NCI-H2081 treated with DMSO at 0.1 percent for 48 hours (cell line): ENCODE results near the gene KLF3.
"Not testable (repeated sequence)": the region's sequence is repeated elsewhere in the genome, so short reads cannot be mapped to it uniquely, and the experiment has no call there.

ENCODE experiments used
- DNase-seq: peaks from one replicate; lab custom pipeline; 2025; lab: John Stamatoyannopoulos, UW

The KLF3 gene

DNA sequence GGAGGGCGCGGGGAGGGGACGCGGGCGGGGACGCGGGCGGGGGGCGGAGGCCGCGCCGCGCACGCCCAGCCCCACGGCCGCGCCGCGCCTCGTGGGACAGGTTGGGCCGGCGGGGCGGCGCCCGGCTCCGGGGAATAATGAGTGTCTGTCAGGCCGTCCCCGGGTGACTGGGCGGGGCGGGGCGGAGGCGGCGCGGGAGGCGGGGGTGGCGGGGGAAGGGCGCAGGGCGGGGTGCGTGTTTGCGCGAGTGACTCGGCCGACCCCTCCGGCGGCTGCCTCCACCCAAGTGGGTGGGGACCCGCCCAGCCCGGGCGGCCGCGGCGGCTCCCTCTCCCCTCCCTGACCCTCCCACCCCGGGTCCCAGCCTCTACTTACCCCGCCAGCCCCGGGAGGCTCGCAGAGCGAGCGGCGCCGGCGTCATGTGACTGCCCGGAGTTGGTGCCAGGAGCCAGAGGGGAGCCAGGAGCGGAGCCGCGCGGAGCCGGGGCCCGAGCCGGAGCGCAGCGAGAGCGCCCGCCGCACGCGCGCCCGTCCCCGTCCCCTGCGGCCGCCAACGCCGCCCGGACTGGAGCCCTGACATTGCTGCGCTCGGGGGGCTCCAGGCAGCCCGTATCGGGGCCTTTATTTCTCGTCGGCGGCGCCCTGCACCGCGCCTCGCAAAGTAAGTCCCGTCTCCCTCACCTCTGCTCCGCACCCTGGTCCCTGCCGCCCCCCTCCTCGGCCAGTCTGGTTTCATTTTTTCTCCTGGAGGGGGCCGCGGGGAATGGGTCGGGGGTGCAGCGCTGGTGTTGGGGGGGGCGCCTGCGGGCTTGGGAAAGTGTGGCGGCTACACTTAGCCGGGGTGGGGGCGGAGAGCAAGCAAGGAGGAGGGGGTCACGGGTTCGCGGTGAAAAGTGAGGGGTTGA lies at the start of gene KLF3:
Gene KLF3, plus strand, starts transcription at position 399 of the 905 bp plus-strand sequence. CDS start 16,427 bp downstream, outside the sequence.
- DNase-seq = peak; percentile 54

DNA sequence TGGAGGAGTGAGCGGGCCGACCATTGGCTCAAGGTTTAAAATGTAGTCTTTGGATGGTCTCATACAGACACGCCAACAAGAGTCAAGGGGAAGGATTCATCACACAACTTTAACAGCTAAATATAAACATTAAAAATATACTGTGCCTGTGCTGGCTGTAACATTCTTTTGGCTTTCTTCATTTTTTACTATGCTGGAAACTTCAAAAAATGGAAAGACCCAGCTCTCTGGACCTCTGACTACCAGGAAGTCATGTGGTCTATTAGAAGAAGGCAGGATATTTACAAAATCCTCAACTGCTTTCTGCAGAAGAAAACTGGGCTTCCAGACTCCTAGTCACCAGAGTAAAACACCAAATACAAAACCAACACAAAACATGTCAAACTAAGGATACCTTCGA lies 49.8 kb upstream of the KLF3 start:
- DNase-seq = no peak

DNA sequence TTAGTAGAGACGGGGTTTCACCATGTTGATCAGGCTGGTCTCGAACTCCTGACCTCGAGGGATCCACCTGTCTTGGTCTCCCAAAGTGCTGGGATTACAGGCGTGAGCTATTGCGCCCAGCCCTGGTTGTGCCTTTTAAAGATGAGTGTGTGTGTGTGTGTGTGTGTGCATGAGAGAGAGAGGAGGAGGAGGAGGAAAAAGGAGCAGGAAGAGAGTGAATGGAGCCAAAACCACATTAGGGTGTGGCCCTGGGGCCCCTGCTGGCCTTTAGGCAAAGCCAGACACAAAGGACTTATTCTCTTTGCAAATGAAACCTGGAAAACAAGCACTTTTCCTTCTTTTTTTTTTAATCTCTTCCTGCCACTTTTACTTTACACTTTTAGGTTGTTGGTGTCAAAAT lies 48.2 kb upstream of the KLF3 start:
- DNase-seq = no peak

DNA sequence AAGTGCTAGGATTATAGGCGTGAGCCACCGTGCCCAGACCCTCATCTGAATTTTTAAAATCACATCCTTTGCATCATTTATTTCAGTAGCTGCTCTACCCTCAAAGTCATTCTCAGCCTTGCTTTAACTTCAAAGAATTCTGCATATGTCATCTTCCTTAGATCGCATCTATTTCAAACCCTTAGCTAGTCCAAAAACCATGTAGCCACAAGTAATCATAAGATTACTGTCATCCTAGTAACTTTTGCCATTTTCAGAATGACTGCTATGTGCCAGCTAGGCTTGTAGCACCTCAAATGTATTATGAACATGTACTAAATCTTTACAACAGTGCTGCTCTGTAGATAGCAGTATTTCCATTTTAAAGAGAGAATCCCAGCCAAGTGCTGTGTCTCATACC lies 45.5 kb upstream of the KLF3 start:
- DNase-seq = no peak

DNA sequence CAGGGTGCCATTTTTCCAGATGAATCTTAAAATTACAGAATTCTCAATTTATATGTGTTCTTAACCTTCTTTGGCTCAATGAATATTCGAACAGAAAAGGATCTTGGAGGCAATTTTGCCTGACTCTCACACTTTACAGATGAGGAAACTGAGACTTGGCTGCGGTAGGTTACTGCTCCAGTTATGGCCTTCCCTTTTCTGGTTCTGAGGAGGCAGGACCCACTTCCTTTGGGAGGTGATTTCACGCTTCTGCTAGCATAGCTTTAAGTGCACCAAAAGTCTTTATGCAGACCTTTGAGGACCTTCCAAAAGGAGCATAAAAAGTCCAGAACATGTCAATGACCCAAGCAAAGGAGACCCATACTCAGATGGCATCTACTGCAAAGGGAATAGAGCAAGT lies 44.7 kb upstream of the KLF3 start:
- DNase-seq = no peak

DNA sequence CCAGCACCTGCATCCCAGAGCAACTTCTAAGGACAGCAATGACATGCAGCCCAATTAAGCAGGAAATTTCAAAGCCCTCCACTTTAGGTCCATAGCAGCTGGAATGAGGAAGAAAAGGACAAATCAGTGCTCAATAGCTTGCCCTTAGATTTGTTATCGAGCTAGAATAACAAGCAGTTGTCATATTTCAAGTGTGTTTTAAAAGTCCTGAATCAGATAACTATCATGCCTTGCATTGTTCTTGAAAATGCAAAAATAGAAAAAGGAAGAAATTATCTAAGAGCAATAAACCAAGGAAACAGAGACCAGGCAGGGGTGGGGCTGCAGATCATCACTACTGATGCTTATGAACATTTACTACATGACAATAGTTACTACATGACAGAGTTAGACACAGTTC lies 43.9 kb upstream of the KLF3 start:
- DNase-seq = no peak

DNA sequence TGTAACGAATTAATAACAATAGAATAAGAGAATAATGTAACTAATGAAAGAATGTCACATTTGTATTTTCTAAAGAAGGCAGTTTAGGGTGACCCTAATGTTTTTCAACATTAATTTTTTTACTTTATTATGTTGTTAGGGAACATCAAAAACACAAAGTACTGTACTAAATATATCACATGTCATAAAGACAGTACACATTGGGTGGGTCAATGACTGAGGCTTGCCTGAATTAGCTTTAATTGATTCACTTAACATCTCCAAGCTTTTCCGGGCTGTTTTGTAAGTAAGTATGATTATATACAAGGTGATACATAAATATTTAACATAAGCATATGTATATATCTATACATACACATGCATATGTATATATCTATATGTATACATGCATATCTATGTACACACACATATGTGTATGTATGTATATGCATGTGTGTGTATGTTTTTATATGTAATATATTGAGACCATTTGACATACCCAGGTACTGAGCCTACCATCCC lies 43.4 kb upstream of the KLF3 start:
- DNase-seq = no peak

DNA sequence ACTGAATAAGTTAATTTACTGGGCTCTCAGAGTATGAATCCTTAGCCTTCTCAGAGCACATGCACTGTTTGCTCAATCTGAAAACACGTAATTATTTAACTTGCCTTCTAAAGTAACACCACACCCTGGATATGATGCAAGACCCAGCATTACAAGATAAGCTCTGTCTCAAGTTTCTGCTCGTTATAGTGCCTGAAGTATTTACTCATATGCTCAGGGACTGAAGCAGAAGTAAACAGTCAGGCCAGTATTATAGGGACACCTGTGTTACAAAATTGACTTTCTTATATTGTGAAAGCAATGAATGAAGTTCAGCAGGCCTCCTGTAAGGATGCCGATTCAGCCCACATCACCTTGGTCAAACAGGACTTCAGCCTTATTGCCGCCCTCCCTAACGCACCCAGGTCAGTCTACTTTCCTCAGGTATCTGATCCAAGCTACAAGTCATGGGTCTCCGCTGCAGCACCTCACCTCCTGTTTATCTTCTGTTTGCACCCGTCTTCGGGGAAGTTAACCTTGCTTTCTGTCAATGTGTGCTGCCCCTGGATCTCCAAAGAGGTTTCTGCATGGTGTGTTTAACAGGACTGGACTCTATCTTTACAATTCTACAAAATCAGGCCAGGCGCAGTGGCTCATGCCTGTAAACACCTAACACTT lies 42.8 kb upstream of the KLF3 start:
- DNase-seq = no peak

DNA sequence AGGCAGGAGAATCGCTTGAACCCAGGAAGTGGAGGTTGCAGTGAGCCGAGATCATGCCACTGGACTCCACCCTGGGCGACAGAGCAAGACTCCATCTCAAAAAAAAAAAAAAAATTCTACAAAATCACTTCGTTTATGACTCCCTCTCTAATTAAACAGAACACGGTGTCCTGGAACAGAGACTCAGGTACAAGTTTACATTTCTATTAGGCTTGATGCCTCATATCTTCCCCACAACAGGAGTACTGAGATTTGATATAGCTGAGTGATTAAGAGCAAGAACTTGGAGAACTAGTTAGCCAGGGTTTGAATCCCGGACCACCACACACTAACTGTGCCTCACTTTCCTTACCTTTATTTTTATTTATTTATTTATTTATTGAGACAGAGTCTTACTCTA lies 42.2 kb upstream of the KLF3 start:
- DNase-seq = no peak

DNA sequence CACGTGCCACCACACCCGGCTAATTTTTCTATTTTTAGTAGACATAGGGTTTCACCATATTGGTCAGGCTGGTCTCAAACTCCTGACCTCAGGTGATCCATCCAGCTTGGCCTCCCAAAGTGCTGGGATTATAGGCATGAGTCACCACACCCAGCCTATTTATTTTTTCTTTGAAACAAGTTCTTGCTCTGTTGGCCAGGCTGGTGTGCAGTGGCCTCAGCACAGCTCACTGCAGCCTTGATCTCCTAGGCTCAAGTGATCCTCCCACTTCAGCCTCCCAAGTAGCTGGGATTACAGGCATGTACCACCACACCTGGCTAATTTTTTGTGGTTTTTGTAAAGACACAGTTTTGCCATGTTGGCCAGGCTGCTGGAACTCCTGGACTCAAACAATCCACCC lies 41.7 kb upstream of the KLF3 start:
- not testable (repeated sequence) for DNase-seq

DNA sequence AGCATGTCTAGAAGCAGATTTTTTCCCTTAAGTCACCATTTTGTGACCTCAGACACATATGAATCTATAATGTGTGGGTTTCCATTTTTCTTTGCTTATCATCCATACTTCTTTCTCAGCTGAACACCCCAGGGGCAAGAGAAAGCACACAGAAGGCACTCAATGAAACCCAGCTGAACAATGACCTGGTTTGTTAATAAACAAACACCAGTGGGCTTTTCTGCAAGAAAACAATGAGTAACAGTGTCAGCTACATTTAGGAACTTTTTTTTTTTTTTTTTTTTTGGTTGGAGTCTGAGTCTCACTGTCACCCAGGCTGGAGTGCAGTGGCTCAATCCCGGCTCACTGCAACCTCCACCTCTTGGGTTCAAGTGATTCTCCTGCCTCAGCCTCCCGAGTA lies 40.7 kb upstream of the KLF3 start:
- DNase-seq = no peak

DNA sequence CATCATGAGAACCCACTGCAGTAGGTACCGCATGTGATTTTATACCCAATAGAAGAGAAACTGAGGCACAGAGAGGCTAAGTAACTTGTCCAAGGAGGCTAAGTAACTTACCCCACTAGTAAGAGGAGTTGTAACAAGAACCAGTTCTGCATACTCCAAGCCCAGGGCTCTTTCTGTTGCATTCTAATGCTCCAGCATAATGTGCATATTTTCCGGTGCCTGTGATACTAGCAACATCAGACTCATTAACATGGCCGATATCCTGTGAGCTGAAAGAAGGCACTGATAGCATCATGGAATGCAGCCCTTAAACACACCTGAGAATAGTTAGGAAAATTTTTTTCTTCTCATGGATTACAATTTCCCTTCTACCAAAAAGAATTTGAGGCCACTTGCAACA lies 39.7 kb upstream of the KLF3 start:
- no peak for DNase-seq

DNA sequence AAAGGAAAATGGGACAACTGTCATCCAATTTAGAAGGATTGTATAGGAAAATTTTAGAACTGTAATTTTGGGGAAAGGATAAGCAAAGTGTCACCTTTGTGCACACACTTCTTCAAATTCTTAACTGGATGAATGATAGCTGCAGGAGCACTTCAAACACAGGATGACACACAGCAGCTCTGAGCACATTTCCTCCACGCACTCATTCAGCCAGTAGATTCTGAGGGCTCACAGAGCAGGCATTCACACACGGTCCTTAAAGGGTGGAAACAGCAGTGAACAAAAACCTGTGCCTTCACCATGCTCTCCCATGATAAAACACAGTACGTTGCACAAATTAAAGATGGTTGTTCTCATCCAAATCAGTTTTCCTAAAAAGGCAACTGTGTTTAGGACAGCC lies 38.5 kb upstream of the KLF3 start:
- no peak for DNase-seq

DNA sequence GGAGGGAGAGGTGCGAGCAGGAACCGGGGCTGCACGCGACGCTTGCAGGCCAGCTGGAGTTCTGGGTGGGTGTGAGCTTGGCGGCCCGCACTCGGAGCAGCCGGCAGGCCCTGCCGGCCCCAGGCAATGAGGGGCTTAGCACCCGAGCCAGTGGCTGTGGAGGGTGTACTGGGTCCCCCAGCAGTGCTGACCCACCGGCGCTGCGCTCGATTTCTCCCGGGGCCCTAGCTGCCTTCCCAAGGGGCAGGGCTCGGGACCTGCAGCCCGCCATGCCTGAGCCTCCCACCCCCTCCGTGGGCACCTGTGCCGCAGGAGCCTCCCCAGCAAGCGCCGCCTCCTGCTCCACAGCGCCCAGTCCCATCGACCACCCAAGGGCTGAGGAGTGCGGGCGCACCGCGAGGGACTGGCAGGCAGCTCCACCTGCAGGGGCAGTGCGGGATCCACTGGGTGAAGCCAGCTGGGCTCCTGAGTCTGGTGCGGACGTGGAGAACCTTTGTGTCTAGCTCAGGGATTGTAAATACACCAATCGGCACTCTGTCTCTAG lies 37.0 kb upstream of the KLF3 start:
- not testable (repeated sequence) for DNase-seq

DNA sequence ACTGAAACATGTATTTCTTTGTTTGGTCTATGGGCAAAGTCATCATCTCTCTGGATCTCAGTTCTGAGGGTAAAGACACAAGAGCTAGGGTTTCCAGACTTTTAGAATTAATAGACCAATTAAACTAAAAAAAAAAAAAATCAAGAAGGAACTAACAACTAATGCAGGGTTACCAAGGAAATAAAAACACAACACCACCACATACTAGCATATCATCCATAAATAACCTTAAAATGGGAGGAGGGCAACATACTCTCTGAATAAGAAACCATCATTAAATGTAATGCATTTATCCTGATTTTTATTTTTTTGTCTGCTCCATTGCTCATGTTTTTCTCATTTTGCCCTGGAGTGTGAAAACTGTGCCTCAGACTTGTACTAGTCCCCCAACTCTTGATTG lies 33.5 kb upstream of the KLF3 start:
- DNase-seq = no peak

DNA sequence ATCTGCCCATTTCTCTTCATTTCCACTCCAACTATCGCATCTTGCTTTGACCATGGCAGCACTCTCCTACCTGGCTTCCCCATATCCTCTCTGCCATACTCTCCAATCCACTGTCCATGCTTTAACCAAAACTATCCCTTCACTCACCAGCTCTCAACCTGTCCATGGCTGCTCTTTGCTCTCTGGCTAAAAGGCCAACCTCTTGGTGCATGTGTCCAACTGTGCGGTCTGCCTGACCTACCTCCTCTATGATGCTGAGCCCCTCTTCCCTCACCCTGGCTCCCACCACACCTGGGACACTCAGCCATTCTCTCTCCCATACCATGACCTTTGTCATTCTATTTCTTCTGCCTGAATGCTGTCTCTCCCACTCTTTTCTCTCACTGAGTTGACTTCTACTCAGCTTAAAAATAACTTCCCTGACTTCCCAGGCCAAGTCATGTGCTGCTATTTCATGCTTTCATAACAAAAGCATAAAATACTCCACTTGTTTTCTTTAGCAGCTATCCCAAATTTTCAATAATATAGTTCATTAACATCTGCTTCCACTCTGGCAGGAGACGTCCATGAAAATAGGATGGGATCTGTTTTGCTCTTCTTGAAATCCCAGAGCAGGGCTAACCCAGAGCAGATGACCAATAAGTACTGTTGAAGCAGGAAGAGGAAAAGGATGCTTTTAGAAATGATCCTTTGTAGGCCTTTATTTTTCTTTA lies 29.8 kb upstream of the KLF3 start:
- no peak for DNase-seq

DNA sequence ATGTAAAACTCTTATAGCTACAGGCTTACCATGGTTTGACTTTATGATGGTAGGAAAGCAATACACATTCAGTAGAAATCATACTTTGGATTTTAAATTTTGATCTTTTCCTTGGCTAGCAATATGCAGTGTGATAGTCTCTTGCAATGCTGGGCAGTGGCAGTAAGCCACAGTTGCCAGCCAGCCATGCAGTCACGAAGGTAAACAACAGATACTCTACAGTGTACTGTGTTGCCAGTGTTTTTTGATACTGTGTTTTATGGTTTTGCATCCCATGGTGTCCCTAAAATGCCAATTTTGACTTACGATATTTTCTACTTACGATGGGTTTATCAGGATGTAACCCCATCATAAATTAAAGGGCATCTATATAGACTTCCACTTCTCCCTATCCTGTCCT lies 24.8 kb upstream of the KLF3 start:
- no peak for DNase-seq

DNA sequence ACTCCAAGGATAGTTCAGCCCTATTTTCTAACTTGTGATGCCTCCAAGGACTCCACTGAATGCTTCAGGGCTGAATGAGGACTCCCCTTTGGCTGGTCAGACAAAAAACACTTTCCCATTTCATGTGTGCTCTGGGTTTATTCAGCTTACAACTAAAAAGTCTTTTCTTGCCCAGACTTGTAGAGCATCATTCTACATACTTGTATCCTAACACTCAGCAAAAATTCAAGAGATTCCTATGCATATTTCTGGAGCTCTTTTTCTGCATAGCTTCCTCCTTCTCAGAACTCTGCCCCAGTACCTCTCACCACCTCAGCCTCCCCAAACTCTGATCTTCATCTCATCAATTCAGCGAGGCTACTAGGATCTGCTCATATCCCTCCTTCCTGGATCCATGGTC lies 22.2 kb upstream of the KLF3 start:
- no peak for DNase-seq

DNA sequence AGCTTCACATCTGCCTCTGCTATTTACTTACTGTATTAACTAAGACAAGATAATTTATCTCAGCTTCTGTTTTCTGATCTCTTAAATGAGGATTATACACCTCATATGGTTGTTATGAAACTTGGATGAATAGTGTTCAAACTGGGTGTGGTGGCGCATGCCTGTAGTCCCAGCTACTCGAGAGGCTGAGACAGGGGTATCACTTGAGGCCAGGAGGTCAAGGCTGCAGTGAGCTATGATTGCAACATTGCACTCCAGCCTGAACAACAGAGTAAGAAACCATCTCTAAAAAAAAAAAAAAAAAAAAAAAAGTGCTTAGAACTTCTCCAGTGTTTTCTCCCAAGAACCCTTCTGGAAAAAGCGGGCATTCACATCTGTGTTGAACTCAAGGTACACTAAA lies 19.8 kb upstream of the KLF3 start:
- no peak for DNase-seq

DNA sequence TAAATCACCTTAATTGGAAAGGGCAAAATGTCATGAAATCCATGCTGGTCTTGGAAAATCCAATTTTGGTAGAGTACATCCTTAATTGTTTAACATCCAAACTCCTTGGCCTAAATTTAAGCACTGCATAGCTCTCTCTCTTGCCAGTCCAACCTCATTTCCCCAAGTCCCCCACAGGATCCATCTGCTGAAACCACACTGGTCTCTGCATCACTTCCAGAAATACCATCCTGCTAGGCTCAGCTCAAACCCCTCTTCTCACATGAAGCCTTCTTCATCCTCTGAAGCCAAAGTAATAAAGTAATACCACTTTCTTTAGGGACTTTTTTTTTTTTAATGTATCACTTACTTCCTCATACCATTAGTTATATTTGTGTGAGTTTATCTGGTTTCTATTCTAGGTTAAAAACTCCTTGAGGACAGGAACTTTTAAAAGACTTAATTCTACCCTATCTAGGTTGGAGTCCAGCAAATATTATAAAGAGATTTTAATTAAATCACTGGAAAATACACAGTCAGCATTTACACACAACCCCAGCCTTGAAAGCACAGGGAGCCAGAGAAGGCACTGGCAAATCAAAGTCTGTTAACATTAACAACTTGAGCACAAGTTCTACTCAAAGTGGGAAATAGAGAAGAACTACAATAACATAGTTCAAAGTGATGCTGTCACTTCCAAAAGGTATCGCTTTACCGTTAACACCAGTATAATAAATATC lies 16.7 kb upstream of the KLF3 start:
- DNase-seq = no peak

DNA sequence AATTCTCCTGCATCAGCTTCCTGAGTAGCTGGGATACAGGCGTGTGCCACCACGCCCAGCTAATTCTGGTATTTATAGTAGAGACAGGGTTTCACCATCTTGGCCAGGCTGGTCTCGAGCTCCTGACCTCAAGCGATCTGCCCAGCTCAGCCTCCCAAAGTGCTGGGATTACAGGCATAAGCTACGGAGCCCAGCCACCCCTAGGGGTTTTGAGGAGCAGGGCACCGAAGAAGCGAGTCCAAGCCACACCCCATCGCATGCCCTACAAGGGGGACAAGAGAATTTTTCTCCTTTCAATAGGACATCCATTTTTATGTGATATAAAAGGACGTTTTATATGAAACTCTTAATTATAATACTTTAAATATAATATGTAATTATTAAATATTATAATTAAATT lies 13.9 kb upstream of the KLF3 start:
- no peak for DNase-seq

DNA sequence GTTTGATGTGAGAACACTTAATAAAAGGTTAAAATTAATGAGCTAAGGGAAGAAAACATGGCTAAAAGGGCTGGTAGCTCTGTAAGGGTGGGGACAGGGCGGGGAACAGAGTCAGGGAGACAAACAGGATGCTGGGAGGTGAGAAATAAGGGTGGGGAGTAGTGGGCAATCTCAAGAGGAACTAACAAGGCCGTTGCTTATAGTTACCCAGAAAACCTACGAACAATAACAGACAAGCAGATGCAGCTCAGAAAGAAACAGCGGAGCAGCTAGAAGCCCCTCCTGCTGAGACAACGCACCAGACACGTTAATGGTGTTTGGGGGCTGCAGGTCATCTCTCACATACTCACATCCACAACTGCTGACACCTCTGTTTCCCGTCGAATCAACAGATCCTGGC lies 9.7 kb upstream of the KLF3 start:
- DNase-seq = no peak
